ENCODE data around the gene NAV2.

DNA sequence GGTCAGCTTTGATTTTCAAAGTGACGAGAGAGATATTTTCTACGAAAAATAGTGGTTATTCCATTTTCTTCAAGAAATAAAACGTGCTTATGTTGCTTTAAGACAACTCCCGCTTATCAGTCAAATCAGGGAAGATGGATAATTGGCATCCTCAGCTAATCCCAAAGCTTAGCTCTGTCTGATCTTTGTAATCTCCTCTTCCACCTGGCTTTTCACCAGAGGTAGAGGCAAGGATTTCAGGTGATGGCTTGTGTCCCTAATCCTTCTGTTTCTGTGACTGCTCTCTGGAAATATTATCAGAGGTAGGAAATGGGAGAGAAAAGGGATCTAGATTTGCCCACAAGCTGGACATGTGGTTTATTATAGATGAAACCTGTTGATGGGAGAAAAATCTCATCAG, 368.7 kb downstream of the NAV2 start:
- TF ChIP-seq CTCF (IDR thresholded peaks at IDR 0.05) (no peak), POLR2A (IDR thresholded peaks at IDR 0.05) (no peak)
